C1 segment of cervical spinal cord (tissue), 14 donors: ENCODE data around the gene NKD1.

Source experiments
- DNase-seq, 14 donors: peaks; one replicate each; lab custom pipeline; 2025; lab: John Stamatoyannopoulos, UW

Gene NKD1

GRCh38 chr16:50694206-50694605, 146.0 kb downstream of the NKD1 start:
- no peak for DNase-seq

- peak in 3 of 14 donors; percentile 8 to 45 (median 32) for DNase-seq
These were observed 147.1 kb downstream of the NKD1 start for GRCh38 chr16:50695017-50696000.

GRCh38 chr16:50696126-50696525, 147.9 kb downstream of the NKD1 start:
- DNase-seq = no peak

GRCh38 chr16:50696575-50697420, 148.6 kb downstream of the NKD1 start:
- DNase-seq = peak in 3 of 14 donors; percentile 16 to 43 (median 21)

GRCh38 chr16:50697421-50697715, 149.2 kb downstream of the NKD1 start:
- no peak for DNase-seq

GRCh38 chr16:50697881-50698767, 149.9 kb downstream of the NKD1 start:
- peak in 10 of 14 donors; percentile 15 to 58 (median 34) for DNase-seq
